Lower leg skin (tissue), 3 donors: ENCODE measurements around the gene CPEB4.

ENCODE experiments used
- CTCF ChIP-seq, 3 donors: fragments of 450-650 bp; IDR thresholded peaks; one replicate each; pipeline ENCODE4 v1.5.1; 2016; ENCODE audit warnings: antibody characterized with exemption in 3 of 3, mild to moderate bottlenecking in 3 of 3, moderate library complexity in 2 of 3
- POLR2A ChIP-seq, 2 donors: fragments of 450-650 bp; IDR thresholded peaks; one replicate each; pipeline ENCODE4 v1.6.1; 2016 to 2017; ENCODE audit warnings: antibody characterized with exemption in 2 of 2, mild to moderate bottlenecking in 1 of 2, moderate library complexity in 1 of 2

- no peak for TF ChIP-seq POLR2A (IDR thresholded peaks at IDR 0.05)
- TF ChIP-seq CTCF (IDR thresholded peaks at IDR 0.05) = no peak
Measured at GRCh38 chr5:173852790-173853359, 35.3 kb upstream of the CPEB4 start.
